SW480 (cell line): ENCODE results near the gene ATOH8.

Experiments
- DNase-seq: peaks from one replicate; pipeline ENCODE4 v3.0.0-alpha.2; 2016; ENCODE audit warnings: low spot score

Gene ATOH8

DNA sequence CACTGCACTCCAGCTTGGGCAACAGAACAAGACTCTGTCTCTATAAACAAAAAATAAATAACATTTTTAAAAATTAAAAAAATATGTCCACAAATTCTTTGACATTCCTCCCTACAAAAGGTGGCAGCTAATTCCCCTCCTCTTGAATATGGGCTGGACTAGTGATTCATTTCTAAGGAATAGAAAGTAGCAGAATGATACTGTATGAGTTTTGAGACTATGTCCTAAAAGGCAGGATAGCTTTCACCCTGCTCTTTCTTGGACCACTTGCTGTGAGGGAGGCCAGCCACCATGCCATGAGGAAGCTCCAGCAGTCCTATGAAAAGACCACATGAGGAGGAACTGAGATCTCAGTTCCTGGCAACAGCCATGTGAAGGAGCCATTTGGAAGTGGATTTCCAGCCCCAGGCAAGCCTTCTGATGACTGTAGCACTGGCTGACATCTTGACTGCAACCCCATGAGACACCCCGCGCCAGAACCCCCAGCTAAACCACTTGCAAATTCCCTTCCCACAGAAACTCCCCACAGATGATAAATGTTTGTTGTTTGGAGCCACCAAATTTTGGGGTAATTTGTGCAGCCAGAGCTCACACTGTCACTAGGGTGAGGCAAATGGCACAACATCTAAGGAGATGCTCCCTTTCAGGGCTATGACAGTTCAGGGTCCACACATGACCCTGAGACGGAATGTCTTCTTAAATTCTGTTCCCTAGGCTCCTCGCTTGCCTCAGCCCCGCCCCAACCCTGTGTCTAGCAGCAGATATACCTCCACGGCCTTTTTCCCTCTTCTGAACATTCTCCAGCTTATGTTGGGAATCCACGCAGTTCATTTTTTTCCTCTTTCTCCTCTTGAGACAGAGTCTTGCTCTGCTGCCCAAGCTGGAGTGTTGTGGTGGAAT, 17.1 kb upstream of the ATOH8 start:
- DNase-seq = no peak

DNA sequence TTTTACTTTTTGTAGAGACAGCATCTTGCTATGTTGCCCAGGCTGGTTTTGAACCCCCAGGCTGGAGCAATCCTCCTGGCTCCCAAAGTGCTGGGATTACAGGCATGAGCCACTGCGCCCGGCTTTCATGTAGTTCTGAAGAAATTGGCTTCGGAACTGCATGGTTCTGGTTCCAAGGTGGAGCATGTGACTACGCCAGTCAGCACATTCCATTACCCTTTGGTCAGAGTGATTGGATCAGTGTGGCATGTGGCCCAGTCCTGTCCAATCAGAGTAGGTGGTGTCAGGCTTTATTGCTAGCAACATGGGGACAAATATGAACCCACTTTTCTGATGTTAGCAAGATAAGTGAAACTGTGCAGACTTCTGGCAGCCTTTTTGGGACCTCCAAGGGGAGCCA, 16.3 kb upstream of the ATOH8 start:
- DNase-seq = no peak

GRCh38 chr2:85737961-85738360, 15.8 kb upstream of the ATOH8 start:
- no peak for DNase-seq

DNA sequence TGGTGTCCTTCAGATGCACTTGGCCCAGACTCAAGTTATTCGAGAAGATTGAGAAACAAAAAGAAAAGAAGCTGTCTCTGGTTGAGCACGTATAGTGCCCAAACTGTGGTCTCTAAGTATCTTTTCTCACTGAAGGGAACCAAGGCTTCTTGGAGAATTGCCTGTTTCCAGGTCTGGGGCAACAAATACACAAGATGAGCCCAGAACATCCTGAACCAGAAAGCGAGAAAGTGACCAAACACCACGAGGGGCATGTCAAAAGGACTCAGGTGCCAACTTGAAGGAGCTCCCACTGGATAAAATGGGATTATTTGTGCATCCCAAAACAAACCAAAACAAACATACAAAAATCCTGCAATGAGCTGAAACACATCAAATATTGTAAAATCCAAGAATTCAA, 13.6 kb upstream of the ATOH8 start:
- no peak for DNase-seq

- no peak for DNase-seq
Measured at GRCh38 chr2:85741211-85741832, 12.5 kb upstream of the ATOH8 start.

DNA sequence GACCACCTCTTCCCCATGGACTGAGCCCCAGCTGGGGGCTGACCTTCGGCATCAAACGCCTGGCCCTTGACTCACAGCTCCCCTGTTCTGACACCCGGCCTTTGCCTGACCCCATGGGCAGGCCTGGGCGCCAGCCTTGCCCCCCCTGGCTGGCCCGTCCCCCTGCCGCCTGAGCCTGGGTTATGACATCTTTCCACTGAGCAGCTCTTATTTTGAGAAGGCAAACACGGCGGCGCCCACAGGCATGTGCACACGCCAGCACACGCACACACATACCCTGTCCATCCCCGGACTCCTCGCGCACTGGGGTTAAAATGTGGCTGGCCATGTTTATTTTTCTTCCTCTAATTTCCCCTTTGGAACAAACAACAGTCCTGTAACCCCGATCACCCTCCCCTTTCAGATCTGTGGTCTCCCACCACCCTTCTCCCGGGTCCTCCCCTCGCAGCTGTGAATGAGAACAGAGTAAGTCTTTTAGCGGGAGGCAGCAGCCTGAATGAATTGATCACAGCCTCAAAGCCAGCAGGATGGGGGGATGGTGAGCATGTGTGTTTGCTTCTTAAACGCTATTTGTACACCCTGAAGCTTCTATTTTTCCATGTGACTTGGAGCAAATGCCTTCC, 11.8 kb upstream of the ATOH8 start:
- peak; percentile 66 for DNase-seq

GRCh38 chr2:85743304-85743978, 10.3 kb upstream of the ATOH8 start:
- DNase-seq = no peak

DNA sequence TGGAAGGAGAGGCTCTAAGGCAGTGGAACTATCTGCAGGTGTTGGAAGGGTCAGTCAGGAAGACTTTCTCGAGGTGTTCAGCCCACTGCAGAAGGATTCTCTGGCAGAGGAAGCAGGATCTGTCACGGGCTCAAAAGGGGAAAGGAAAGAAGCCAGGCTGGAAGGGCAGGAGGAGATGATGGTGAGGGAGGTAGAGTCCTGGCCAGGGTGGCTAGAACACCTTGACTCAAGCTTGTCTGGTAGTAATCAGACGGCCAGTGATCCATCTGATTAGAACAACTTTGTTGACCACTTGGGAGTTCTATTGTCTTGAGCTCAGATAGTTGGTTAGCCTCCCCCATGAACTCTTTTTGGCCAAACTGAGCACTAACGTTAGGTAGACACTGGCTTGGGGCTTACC, 9.7 kb upstream of the ATOH8 start:
- DNase-seq = no peak

DNA sequence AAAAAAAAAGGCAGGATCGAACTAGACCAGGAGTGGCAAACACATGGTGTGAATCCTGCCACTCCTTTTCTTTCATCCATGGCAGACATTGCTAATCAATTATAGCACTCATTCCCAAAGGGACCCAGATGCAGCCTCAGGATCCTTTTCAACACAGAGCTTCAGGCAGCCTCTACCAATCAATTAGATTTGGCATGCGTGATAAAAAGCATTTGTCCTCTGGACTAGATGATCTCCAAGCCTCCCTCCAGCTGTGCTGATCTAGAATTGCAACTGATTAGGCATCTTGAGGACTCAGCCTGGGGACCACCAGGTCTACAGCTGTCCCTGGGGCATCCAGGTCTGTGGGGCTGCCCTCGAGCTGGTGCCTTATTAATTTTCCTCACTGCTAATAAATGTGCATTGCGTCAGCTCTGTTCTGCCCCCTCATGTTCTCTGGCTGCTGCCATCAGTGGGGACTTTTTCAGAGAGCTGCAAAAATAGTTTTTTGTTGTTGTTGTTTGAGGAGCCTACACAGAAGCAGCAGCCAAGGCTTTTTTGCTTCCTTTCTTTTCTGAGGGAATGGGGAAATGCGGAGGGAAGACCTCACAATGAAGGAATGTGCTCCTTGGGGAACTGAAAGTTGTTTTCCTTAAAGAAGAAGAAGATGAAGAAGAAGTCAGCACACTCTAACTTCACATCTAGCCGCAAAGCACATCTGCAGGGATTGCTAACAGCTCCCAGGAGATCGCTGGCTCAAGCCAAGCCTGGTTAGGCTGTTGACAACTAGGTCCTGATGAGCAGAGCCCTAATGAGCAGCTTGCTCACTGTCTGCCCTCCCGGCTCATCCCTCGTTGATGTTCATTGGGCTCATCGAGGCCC, 8.8 kb upstream of the ATOH8 start:
- DNase-seq = no peak

- no peak for DNase-seq
Measured at GRCh38 chr2:85745619-85746018, 8.2 kb upstream of the ATOH8 start.

DNA sequence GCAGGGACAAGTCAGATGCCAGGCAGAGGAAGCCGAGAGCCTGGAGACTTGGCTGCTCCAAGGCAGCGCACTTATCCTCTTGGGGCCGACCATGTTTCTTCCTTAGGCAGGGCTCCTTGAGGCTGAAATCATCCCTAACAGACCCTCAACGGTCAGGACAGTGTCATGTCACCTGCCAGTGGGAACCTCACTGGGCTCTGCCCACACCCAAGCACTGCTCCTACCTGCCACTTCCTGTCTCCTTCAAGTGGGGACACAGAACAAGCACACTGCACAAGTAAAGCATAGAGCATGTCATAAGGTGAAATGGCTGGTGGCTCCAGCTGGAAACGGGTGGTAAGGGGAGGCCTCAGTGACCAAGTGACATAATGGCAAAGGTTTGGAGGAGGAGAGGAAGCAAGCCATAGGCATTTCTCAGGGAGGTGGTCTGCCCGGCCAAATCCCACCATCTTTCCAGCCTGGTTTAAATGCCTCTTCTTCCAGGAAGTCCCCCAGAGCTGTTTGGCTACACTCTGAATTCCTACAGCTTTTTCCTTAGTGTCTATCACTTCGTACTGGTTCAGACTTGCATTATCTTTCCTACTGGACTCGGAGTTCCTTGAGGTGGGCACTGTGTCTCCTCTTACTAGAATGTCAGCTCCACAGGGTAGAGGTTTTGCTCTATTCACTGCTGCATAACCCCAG, 7.3 kb upstream of the ATOH8 start:
- no peak for DNase-seq

DNA sequence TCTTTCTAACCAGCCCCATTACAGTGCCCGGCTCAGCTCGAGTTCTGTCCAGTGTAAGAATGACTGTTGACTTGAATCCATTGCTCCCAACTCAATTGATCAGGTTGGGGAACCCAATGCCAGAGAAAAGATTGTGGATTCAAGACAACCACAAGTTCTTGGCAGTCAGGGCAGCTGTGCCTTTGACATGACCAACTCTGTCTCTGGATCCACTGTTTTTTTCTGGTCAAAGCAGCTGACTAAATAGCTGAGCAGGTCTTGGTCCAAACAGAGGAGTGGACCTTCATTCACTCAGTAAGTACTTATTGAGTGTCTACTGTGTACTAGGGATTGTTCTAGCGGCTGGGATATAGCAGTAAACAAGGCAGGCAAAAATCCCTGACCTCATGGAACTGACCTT, 6.3 kb upstream of the ATOH8 start:
- no peak for DNase-seq

- no peak for DNase-seq
Measured at GRCh38 chr2:85748039-85748734, 5.6 kb upstream of the ATOH8 start.

DNA sequence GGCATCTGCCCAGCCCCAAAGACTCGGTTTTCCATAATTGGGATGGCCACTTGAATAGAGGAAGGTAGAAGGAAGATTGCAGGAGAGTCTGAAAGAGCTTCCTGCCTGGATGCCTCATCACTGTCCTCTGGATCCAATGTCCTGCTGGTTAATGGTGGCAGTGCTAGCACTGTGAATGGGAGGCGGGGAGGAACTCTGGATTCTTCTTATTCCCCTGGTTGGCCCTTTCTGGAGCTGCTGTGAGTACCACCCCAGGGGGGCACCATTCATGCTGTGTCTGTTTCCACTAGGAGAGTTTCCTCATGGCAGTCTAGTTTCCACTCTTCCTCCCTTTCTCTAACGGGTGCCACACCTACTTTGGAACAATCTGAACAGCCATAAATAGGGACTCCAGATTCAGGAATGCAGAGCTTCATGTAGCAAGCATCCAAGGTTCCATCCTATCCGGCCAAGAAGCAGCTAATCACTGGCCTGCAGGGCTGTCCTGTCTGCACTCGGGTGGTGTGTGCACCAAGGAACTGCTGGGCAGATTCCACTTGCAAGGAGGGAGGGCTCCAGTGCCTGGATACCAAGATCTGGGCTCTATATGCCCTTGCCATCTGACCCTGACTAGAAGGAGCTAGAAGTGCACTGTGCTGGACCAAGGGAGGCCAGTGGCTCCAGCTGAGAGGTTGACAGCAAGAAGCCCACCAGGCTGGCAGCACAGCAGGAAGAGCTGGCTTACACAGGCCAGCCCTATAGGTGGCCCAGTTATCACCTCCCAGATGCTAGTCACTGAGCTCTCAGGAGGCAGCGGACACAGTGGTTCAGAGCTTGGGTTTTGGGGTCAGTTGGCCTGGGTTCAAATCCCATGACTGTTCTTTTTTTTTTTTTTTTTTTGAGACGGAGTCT, 4.6 kb upstream of the ATOH8 start:
- DNase-seq = no peak

DNA sequence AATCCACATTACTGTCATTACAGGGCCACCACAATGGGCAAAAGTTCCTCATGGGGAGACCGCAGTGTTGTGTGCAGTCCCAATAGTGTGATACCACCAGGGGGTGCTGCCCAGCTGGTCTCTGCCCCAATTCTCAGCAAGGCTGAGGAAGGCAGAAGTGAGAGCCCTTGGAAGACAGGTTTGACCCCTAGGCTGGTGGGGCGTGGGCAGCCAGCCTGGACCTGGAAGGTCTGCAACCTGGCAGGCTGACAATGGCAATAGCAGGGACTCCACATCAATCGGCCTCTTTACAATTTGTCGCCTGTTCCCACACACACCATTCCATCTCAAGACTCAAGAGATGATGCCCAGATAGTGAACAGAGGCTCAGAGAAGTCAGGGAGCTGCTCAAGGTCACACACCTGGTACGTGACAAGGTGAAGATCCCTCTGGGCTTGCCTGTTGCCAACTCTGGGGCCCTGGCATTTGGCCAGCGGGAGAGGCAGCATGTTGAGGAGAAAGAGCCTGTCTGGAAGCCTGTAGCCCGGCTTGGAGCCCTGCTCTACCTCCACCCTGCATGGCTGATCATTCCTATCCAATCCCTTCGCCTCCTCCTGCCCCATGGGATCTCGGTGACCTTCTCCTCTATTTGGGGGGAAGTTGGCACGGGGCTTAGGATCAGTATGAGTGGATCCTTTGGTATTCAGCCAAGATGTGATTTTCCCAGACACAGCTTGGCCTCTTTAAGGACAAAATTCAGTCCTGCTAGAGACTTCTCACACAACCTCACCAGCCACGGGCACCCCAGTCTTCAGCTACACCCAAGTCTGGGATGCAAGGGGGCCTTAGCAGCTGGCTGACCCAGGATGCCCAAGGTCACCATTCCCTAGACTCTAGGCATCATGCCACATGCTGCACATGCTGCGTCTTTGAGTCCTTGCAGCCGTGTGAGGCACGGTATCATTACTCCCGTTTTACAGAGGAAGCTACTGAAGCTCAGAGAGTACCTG, 2.9 kb upstream of the ATOH8 start:
- peak; percentile 67 for DNase-seq

- no peak for DNase-seq
Measured at GRCh38 chr2:85751627-85752026, 2.2 kb upstream of the ATOH8 start.

GRCh38 chr2:85753035-85753524, 711 bp upstream of the ATOH8 start:
- DNase-seq = no peak
